Stimulated activated naive CD4-positive, alpha-beta T cell treated with Interleukin-2 at 50 U/mL for 16 hours (primary cell): Measurements from ENCODE around the gene ITGA2B.
"Not testable (repeated sequence)": the region's sequence is repeated elsewhere in the genome, so short reads cannot be mapped to it uniquely, and the experiment has no call there.

Experiments used
- DNase-seq: peaks from one replicate; lab custom pipeline; 2025; lab: John Stamatoyannopoulos, UW

The ITGA2B gene

DNA sequence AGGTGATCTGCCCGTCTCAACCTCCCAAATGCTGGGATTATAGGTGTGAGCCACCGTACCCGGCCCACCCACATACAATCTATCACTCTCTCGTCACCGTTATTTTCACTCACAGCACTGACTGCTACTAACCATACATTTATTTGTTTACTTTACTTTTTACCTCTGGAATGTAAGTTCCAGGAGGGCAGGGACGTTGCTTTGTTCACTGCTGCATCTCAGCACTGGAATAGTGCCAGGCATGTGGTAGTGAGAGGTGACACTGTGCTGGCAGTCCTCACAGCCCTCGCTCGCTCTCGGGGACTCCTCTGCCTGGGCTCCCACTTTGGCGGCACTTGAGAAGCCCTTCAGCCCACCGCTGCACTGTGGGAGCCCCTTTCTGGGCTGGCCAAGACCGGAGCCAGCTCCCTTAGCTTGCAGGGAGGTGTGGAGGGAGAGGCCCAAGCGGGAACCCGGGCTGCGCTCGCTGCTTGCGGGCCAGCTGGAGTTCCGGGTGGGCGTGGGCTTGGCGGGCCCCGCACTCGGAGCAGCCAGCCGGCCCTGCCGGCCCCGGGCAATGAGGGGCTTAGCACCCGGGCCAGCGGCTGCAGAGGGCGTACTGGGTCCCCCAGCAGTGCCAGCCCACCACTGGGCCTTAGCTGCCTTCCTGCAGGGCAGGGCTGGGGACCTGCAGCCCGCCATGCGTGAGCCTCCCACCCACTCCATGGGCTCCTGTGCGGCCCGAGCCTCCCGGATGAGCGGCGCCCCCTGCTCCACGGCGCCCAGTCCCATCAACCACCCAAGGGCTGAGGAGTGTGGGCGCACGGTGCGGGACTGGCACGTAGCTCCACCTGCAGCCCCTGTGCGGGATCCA is 20.8 kb downstream of the ITGA2B start:
- not testable (repeated sequence) for DNase-seq

- DNase-seq: no peak
These were observed 22.0 kb downstream of the ITGA2B start for GRCh38 chr17:44367231-44367979.

GRCh38 chr17:44365051-44365450 is 24.4 kb downstream of the ITGA2B start:
- DNase-seq: not testable (repeated sequence)

DNA sequence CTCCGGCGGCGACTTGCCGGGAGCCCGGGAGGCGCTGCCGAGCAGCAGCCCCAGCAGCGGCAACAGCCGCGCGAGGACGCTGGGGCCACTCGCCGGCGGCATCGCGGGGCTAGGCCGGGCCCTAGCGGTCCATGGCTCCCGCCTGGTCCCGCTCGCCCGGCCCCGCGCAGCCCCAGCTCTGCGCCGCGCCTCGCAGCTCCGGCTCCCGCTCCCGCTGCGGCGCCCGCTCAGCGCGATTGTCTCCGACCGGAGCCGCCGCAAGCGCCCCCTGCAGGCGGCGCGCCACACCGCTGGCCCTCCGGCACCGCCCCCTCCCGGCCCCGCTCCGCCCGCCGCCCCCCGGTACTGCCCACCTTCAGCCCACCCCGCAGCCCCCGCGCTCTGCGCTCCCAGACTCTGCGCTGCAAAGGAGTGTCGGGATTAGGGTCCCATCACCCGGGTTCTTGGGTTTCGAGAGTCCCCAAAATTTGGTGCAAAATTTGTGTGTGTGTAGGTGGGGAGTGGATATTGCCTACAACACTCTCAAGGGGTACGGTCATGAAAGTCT is 25.8 kb downstream of the ITGA2B start, which contains the start of gene FAM171A2:
Gene FAM171A2 (minus strand): TSS at position 241 of the 547 bp plus-strand sequence. CDS start 139 bp downstream, at position 102.
- DNase-seq: peak; percentile 41

DNA sequence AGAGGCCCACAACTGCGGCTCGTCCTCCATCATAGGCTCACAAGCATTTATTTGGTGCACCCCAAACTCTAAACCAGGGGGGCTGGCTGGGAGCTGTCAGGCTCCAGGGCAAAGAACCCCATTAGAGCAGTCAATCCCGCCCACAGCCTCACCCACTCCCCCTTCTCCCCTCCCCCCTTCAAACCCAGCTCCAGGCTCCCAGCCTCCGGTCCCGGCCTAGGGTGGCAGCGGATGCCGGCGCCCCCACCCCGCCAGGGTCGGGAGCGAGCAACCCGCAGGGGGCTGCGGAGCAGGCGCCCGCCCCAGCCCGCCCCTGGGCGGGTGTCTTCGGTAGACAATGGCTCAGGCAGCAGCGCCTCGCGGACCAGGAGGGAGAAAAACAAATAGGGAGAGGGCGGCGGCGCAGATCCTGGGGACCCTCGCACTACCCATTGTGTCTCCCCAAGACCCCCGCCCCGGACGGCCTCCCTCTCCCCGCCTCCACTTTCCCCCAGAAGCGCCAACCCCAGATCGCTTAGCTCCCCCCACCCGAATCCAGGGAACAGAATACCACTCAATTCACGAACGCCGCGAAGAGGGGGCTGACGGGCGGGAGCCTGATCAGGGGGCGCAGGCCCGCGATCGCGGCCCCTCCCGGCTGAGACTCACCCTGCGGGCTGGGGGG is 26.4 kb downstream of the ITGA2B start:
- DNase-seq: no peak

GRCh38 chr17:44362459-44362948 is 26.9 kb downstream of the ITGA2B start:
- DNase-seq: no peak

- no peak for DNase-seq
These were observed 27.9 kb downstream of the ITGA2B start for GRCh38 chr17:44361292-44362260.

DNA sequence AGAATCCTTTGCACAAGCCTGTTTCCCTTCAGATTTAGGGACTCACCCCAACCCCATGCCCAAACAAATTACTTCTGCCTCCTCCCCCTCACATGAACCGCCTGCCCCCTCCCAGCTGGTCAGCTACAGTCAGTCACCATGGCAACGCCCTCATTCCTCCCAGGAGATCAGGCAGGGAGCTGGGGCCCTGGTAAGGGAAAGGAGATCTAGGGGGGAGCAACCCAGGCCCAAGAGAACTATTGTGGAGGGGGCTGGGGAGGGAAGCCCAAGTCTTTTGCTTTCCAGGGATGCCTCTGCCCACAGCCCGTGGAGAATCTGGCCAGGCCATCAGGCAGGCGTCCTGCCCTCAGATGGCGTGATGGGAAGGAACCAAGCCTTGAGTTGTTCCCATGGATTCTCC is 28.6 kb downstream of the ITGA2B start:
- no peak for DNase-seq

DNA sequence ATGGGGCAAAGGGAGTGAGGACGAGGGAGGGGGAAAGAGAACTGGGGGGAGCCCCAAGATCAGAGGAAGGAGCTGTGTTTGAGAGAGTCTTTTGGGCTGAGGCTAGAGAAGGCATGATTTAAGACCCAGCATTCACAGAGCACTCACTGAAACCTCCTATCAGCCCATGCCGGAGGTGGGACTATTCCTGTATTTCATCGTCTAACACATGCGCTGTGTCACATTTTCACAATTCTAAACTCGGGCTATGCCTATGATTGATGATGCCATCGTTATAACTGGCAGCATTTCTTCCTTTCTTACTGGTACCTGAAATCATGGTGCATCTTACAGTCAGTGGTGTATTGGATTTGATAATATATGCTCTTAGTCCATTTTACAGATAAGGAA is 29.3 kb downstream of the ITGA2B start:
- no peak for DNase-seq

- no peak for DNase-seq
These were observed 29.8 kb downstream of the ITGA2B start for GRCh38 chr17:44359458-44360143.

DNA sequence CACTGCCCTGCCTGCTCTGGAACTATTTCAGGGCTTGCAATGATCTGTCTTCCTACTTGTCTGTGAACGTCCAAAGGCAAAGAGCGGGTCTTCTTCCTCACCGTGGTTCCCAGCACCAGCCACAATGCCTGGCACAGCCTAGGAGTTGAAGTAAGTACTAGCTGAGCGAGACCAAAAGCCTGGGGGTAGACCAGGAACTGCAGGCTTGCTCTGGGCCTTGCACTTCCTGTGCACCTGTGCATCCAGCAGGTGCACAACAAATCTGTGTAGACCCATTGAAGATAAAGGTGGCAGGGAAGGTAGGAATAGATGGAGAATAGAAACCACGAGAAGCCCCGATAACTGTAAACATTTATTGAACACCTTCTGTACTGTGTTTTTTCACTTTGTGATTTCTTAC is 30.4 kb downstream of the ITGA2B start:
- DNase-seq: no peak

GRCh38 chr17:44358066-44358465 is 31.4 kb downstream of the ITGA2B start:
- no peak for DNase-seq

- DNase-seq: no peak
These were observed 33.2 kb downstream of the ITGA2B start for GRCh38 chr17:44356241-44356640.

DNA sequence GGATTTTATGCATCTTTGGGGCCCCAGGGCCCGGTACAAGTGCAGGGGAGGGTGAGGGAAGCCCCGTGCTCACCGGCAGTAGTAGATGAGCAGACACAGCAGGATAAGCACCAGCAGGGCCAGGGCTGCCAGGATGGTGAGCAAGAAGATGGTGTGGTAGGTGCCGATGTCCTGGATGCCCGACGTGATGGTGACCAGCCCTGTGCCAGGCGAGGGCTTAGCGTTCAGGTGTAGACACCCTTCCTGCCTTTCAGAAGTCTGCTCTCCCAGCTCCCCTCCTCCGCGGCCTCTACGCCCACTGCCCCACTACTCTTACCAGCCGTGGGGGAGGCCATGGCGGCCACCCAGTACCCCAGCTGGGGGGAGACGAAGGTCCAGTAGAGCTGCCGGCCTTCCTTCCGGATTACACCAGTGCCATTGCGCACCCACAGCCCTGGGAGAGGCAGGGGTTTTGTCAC is 33.8 kb downstream of the ITGA2B start:
- DNase-seq: no peak

DNA sequence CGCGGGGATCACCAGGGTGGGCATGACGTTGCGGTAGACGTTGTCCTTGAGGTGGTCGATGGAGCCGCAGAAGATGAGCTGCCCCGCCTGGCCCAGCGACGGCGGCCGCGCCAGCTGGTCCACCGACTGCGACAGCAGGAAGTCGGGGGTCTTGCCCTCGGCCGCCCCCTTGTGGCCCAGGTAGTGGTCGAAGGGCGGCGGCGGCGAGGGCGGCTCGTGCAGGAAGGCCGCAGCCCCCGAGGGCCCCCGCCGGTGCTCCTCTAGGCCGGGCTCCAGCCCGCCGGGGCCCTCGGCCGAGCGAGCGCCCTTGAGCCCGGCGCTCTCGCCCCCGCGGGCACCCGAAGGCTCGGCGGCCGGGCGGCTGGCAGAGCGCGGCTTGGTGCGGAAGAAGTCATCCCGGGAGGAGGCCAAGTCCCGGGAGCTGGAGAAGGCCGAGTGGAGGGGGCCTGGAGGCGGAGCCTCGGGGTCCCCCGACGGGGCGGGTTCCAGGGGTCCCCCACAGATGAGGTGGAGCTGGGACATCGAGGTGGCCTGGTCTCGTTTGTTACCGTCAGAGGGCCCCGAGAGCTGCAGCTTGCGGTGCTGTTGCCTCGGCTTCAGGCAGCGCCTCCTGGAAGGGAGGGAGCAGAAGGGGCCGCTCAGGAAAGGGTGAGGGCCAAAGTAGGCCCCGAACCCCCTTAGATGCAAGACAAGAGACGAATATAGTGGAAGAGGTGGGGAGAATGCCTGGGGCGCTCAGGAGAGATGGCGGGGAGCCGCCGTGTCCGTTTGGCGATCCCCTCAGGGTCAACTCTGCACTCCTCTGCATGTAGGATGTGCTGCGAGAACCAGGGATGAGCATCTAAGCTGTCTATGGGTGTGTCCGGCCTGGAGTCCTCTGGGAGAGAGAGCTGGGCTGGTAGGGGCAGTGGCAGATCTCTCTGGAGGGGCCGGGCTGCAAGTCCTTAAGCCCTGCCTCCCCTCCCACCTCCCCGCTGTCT is 34.6 kb downstream of the ITGA2B start:
- peak; percentile 37 for DNase-seq

DNA sequence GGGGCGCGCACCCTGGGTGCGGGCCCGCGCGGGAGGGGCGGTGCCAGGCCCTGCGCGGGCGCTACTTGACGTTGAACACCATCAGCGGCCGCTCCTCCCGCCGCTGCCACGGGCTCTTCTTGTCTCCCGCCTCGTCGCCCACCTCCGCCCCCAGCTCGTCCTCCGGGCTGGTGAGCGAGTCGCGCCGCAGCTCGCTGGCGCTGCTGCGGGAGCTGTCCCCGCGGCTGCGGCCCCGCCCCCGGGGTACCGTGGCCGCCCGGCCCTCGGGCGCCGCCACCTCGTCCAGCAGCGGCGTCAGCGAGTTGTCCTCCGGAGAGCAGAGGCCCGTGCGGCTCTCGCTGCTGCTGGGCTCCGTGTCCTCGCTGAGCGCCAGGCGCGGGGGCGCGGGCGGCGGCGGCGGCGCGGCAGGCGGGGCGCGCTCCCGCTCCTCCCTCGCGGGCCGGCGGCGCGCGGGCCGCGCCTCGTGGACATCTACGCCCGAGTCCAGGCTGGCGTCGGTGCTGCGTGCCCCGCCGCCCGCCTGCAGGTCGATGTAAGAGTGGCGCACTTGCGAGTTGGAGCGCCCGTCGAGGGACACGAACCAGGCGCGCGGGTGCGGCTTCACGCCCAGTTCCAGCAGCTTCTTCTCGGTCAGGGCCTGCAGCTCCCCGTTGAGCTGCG is 35.6 kb downstream of the ITGA2B start:
- DNase-seq: no peak

- DNase-seq: no peak
These were observed 36.4 kb downstream of the ITGA2B start for GRCh38 chr17:44352828-44353671.
